K562 (cell line): ENCODE measurements around the gene EPHX1. TPM values are rescaled to one million over a fixed set of nuclear protein-coding genes. Genes with fewer than 3 reads are reported as not detected.

Experiments
- CHD2 ChIP-seq: IDR thresholded peaks from 2 replicates; pipeline ENCODE4 v1.6.1; 2011; ENCODE audit warnings: low read depth, low read length
- EWSR1 ChIP-seq: fragments of 450-650 bp; IDR thresholded peaks from 2 replicates; pipeline ENCODE4 v1.6.1; 2018; ENCODE audit warnings: borderline replicate concordance, mild to moderate bottlenecking, low read depth, moderate library complexity; ENCODE audit not compliant: partially characterized antibody
- GTF2F1 ChIP-seq: IDR thresholded peaks from 2 replicates; pipeline ENCODE4 v1.6.1; 2011; ENCODE audit warnings: low read depth, low read length, improper control_type of control experiment
- ILF3 ChIP-seq: fragments of 450-650 bp; IDR thresholded peaks from 2 replicates; pipeline ENCODE4 v1.6.1; 2018; ENCODE audit warnings: antibody characterized with exemption, mild to moderate bottlenecking, moderate library complexity, borderline replicate concordance
- MYNN ChIP-seq, 2 experiments: sonication (generic); formaldehyde crosslinking in 1 of 2; IDR thresholded peaks; 2 replicates each; pipeline versions ENCODE4 v1.5.0 to v1.6.1; 2016 to 2020; ENCODE audit warnings: antibody characterized with exemption in 1 of 2, missing genetic modification reagents in 1 of 2
- NR2F6 ChIP-seq: fragments of 450-650 bp; formaldehyde crosslinking; IDR thresholded peaks from 2 replicates; pipeline ENCODE4 v1.4.0; 2020; ENCODE audit warnings: mild to moderate bottlenecking
- PRMT5 ChIP-seq: sonication (generic); formaldehyde crosslinking; IDR thresholded peaks from 2 replicates; pipeline ENCODE4 v1.5.0; 2020; ENCODE audit warnings: missing genetic modification reagents
- RBM22 ChIP-seq: fragments of 200-400 bp; formaldehyde crosslinking; IDR thresholded peaks from 2 replicates; pipeline ENCODE4 v1.6.1; 2018; ENCODE audit warnings: low read length, low read depth; ENCODE audit not compliant: poor library complexity, severe bottlenecking
- RFX7 ChIP-seq: fragments of 250-450 bp; sonication (Bioruptor Pico); IDR thresholded peaks from 2 replicates; pipeline ENCODE4 v1.5.1; 2021; ENCODE audit warnings: mild to moderate bottlenecking
- THRAP3 ChIP-seq: fragments of 450-650 bp; IDR thresholded peaks from 2 replicates; pipeline ENCODE4 v1.6.1; 2016; ENCODE audit warnings: mild to moderate bottlenecking, inconsistent platforms, borderline replicate concordance
- TSC22D4 ChIP-seq: fragments of 450-650 bp; IDR thresholded peaks from 2 replicates; pipeline ENCODE4 v1.6.1; 2016; ENCODE audit warnings: missing genetic modification characterization, missing biosample characterization, control low read depth
- ZNF12 ChIP-seq: sonication (generic); formaldehyde crosslinking; IDR thresholded peaks from 2 replicates; pipeline ENCODE4 v1.4.0; 2020; ENCODE audit warnings: mild to moderate bottlenecking, missing genetic modification reagents
- ZNF3 ChIP-seq: fragments of 250-450 bp; sonication (Bioruptor Pico); IDR thresholded peaks from 2 replicates; pipeline ENCODE4 v1.5.0; 2021; ENCODE audit warnings: mild to moderate bottlenecking, moderate library complexity
- polyA plus RNA-seq, 8 experiments: library from polyadenylated mRNA; depleted of rRNA in 4 of 8; stranded (reverse) in 5 of 8; unstranded in 3 of 8; fragments of >200 nt; fragmentation: Nextera tagmentation in 2 of 8; fragmentation: Illumina TruSeq in 1 of 8; extraction: Ambion mirVana in 2 of 8; extraction: Trizol in 1 of 8; gene quantifications; 2 replicates each; pipeline versions ENCODE4 v1.2.1 to v1.2.3, GENCODE V29; 2011 to 2014; ENCODE audit warnings: inconsistent platforms in 1 of 8, missing spikeins in 1 of 8
- total RNA-seq, 7 experiments: library from RNA; depleted of rRNA in 6 of 7; stranded (reverse); fragments of >200 nt in 6 of 7; fragmentation: Illumina TruSeq in 2 of 7; extraction: Trizol in 2 of 7; gene quantifications; 2 replicates each; pipeline versions ENCODE4 v1.2.1 to v1.2.3, GENCODE V29; 2011 to 2021; ENCODE audit warnings: low replicate concordance in 1 of 7
- TF ChIP-seq, protein P1 (sequence below): fragments of 250-450 bp; sonication (Bioruptor Pico); IDR thresholded peaks from 2 replicates; pipeline ENCODE4 v1.5.0; 2021; ENCODE audit warnings: mild to moderate bottlenecking, borderline replicate concordance
- TF ChIP-seq, protein P2 (sequence below): fragments of 250-450 bp; sonication (Bioruptor Pico); IDR thresholded peaks from 2 replicates; pipeline ENCODE4 v1.8.0; 2022; ENCODE audit warnings: moderate library complexity, mild to moderate bottlenecking, inconsistent platforms
- TF ChIP-seq, protein P3 (sequence below): fragments of 450-650 bp; IDR thresholded peaks from 2 replicates; pipeline ENCODE4 v1.6.1; 2016; ENCODE audit warnings: low read depth, mild to moderate bottlenecking, moderate library complexity
- TF ChIP-seq, protein P4 (sequence below): sonication (generic); formaldehyde crosslinking; IDR thresholded peaks from 2 replicates; pipeline ENCODE4 v1.8.1; 2022; ENCODE audit warnings: missing genetic modification reagents
- TF ChIP-seq, protein P5 (sequence below), 2 experiments: IDR thresholded peaks; 2 replicates each; pipeline ENCODE4 v1.6.1; 2012; ENCODE audit warnings: improper control_type of control experiment in 2 of 2, low read depth in 2 of 2, low read length in 2 of 2, borderline replicate concordance in 1 of 2

Gene EPHX1
- total and polyA plus RNA-seq, 9 of the 15 experiments (the other 6 are each of a cell fraction or from before 2014, with no cell fraction given): 0.21 to 27.0 (median 6.7) TPM

DNA sequence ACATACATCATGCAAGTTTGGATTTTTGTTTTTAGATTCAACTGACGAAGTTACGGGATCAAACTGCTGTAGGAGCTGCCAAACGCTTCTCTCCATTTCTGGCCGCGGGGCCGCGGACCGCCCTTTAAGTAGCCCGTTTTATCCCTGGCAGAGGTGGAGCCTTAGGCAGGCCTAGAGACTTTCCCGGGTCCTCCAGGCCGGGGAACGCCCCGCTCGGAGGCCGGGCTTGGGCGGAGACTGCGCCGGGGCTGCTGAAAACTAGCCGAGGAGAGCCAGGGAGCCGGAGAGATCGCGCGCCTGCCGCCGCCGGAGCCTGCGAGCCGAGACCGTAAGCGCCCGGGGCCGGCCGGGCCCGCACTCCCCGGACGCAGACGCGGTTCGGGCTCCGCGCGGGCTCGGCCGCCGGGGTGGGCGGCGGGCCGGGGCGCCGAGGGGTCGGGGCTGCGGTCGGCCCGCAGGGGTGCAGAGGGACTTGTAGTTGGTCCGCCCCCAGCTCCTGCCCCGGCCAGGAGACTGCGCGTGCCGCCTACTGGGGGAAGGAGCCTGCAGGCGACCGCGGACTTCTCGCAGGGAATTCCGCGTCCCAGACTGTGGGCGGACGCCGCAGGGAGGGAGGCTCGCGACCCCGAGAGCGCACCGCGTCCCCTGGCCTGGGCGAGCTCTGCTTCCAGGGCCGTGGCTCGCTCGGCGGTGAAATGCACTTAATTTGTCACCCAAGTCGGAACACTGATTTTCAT lies at the start of gene EPHX1 (continued):
- TF ChIP-seq, protein P1, sequence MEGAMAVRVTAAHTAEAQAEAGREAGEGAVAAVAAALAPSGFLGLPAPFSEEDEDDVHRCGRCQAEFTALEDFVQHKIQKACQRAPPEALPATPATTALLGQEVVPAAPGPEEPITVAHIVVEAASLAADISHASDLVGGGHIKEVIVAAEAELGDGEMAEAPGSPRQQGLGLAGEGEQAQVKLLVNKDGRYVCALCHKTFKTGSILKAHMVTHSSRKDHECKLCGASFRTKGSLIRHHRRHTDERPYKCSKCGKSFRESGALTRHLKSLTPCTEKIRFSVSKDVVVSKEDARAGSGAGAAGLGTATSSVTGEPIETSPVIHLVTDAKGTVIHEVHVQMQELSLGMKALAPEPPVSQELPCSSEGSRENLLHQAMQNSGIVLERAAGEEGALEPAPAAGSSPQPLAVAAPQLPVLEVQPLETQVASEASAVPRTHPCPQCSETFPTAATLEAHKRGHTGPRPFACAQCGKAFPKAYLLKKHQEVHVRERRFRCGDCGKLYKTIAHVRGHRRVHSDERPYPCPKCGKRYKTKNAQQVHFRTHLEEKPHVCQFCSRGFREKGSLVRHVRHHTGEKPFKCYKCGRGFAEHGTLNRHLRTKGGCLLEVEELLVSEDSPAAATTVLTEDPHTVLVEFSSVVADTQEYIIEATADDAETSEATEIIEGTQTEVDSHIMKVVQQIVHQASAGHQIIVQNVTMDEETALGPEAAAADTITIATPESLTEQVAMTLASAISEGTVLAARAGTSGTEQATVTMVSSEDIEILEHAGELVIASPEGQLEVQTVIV (CRISPR knock-in tag): no peak
- TF ChIP-seq ZNF12 (CRISPR knock-in tag) (no peak), RFX7 (no peak), ILF3 (no peak), RBM22 (no peak), PRMT5 (CRISPR knock-in tag) (no peak), MYNN (IDR thresholded peaks at IDR 0.05) (no peak), MYNN (CRISPR knock-in tag; IDR thresholded peaks at IDR 0.05) (no peak), THRAP3 (no peak), EWSR1 (no peak), GTF2F1 (no peak), CHD2 (no peak), ZNF3 (CRISPR knock-in tag) (no peak), TSC22D4 (tag) (no peak), NR2F6 (no peak)
- TF ChIP-seq, protein P2, sequence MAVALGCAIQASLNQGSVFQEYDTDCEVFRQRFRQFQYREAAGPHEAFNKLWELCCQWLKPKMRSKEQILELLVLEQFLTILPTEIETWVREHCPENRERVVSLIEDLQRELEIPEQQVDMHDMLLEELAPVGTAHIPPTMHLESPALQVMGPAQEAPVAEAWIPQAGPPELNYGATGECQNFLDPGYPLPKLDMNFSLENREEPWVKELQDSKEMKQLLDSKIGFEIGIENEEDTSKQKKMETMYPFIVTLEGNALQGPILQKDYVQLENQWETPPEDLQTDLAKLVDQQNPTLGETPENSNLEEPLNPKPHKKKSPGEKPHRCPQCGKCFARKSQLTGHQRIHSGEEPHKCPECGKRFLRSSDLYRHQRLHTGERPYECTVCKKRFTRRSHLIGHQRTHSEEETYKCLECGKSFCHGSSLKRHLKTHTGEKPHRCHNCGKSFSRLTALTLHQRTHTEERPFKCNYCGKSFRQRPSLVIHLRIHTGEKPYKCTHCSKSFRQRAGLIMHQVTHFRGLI (CRISPR knock-in tag): no peak
- TF ChIP-seq, protein P3, sequence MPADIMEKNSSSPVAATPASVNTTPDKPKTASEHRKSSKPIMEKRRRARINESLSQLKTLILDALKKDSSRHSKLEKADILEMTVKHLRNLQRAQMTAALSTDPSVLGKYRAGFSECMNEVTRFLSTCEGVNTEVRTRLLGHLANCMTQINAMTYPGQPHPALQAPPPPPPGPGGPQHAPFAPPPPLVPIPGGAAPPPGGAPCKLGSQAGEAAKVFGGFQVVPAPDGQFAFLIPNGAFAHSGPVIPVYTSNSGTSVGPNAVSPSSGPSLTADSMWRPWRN: no peak
- TF ChIP-seq, protein P4, sequence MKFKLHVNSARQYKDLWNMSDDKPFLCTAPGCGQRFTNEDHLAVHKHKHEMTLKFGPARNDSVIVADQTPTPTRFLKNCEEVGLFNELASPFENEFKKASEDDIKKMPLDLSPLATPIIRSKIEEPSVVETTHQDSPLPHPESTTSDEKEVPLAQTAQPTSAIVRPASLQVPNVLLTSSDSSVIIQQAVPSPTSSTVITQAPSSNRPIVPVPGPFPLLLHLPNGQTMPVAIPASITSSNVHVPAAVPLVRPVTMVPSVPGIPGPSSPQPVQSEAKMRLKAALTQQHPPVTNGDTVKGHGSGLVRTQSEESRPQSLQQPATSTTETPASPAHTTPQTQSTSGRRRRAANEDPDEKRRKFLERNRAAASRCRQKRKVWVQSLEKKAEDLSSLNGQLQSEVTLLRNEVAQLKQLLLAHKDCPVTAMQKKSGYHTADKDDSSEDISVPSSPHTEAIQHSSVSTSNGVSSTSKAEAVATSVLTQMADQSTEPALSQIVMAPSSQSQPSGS (CRISPR knock-in tag): no peak
- TF ChIP-seq, protein P5, sequence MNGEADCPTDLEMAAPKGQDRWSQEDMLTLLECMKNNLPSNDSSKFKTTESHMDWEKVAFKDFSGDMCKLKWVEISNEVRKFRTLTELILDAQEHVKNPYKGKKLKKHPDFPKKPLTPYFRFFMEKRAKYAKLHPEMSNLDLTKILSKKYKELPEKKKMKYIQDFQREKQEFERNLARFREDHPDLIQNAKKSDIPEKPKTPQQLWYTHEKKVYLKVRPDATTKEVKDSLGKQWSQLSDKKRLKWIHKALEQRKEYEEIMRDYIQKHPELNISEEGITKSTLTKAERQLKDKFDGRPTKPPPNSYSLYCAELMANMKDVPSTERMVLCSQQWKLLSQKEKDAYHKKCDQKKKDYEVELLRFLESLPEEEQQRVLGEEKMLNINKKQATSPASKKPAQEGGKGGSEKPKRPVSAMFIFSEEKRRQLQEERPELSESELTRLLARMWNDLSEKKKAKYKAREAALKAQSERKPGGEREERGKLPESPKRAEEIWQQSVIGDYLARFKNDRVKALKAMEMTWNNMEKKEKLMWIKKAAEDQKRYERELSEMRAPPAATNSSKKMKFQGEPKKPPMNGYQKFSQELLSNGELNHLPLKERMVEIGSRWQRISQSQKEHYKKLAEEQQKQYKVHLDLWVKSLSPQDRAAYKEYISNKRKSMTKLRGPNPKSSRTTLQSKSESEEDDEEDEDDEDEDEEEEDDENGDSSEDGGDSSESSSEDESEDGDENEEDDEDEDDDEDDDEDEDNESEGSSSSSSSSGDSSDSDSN (IDR thresholded peaks at IDR 0.05; ENCODE audit: borderline replicate concordance in 1 of 2, low read depth in 2 of 2, low read length in 2 of 2): peak; percentile 98 to 99
